H9 (cell line): ENCODE data around the gene DCST2. TPM values are rescaled to one million over a fixed set of nuclear protein-coding genes. Genes with fewer than 3 reads are reported as not detected.

Source experiments
- DNase-seq: peaks from one replicate; pipeline ENCODE4 v3.0.0-alpha.2; 2017
- H2AFZ ChIP-seq: one replicate; pipeline ENCODE4 v1.6.1; 2013; ENCODE audit warnings: mild to moderate bottlenecking, low read length, control low read depth, moderate library complexity
- H2AK5ac ChIP-seq: 2 replicates; pipeline ENCODE4 v1.6.1; 2013; ENCODE audit warnings: low read length, control low read depth, mixed read lengths; ENCODE audit not compliant: insufficient read length
- H2BK120ac ChIP-seq: one replicate; pipeline ENCODE4 v1.6.1; 2013; ENCODE audit warnings: low read depth, mild to moderate bottlenecking, low read length, control low read depth, inconsistent platforms; ENCODE audit not compliant: poor library complexity, severe bottlenecking
- H2BK12ac ChIP-seq: 2 replicates; pipeline ENCODE4 v1.6.1; 2013; ENCODE audit warnings: low read length, control low read depth, mixed read lengths, low read depth; ENCODE audit not compliant: insufficient read length
- H2BK15ac ChIP-seq: 2 replicates; pipeline ENCODE4 v1.6.1; 2013; ENCODE audit warnings: low read depth, low read length, control low read depth
- H2BK20ac ChIP-seq: one replicate; pipeline ENCODE4 v1.6.1; 2013; ENCODE audit warnings: low read depth, mild to moderate bottlenecking, low read length, control low read depth, inconsistent platforms; ENCODE audit not compliant: poor library complexity, severe bottlenecking
- H2BK5ac ChIP-seq: 2 replicates; pipeline ENCODE4 v1.6.1; 2013; ENCODE audit warnings: low read length, control low read depth, mixed read lengths; ENCODE audit not compliant: insufficient read length
- H3K14ac ChIP-seq: 2 replicates; pipeline ENCODE4 v1.6.1; 2013; ENCODE audit warnings: low read length, control low read depth; ENCODE audit not compliant: insufficient read depth
- H3K18ac ChIP-seq: 2 replicates; pipeline ENCODE4 v1.6.1; 2013; ENCODE audit warnings: low read depth, mild to moderate bottlenecking, mixed read lengths, low read length, control low read depth; ENCODE audit not compliant: insufficient read length
- H3K23ac ChIP-seq: 2 replicates; pipeline ENCODE4 v1.6.1; 2013; ENCODE audit warnings: low read length, control low read depth, mixed read lengths, low read depth; ENCODE audit not compliant: insufficient read length
- H3K23me2 ChIP-seq: 2 replicates; pipeline ENCODE4 v1.6.1; 2013; ENCODE audit warnings: low read depth, mild to moderate bottlenecking, mixed read lengths, low read length, control low read depth; ENCODE audit not compliant: insufficient read length, poor library complexity, severe bottlenecking
- H3K27ac ChIP-seq: 2 replicates; pipeline ENCODE4 v1.5.1; 2013; ENCODE audit warnings: low read length, control low read depth, mixed read lengths, low read depth; ENCODE audit not compliant: insufficient read length
- H3K27me3 ChIP-seq: 2 replicates; pipeline ENCODE4 v1.6.1; 2013; ENCODE audit warnings: low read length, control low read depth, inconsistent platforms; ENCODE audit not compliant: insufficient read depth
- H3K4ac ChIP-seq: 2 replicates; pipeline ENCODE4 v1.6.1; 2013; ENCODE audit warnings: low read depth, mild to moderate bottlenecking, control low read depth, inconsistent platforms, low read length, moderate library complexity
- H3K4me1 ChIP-seq: 2 replicates; pipeline ENCODE4 v1.6.1; 2013; ENCODE audit warnings: low read length, control low read depth, inconsistent platforms; ENCODE audit not compliant: insufficient read depth
- H3K4me2 ChIP-seq: 2 replicates; pipeline ENCODE4 v1.6.1; 2013; ENCODE audit warnings: low read length, control low read depth, mixed read lengths; ENCODE audit not compliant: insufficient read length, insufficient read depth
- H3K56ac ChIP-seq: 2 replicates; pipeline ENCODE4 v1.6.1; 2013; ENCODE audit warnings: low read depth, mild to moderate bottlenecking, mixed read lengths, low read length, control low read depth; ENCODE audit not compliant: insufficient read length
- H3K79me1 ChIP-seq: 2 replicates; pipeline ENCODE4 v1.6.1; 2013; ENCODE audit warnings: low read depth, mild to moderate bottlenecking, moderate library complexity, low read length, control low read depth, inconsistent platforms; ENCODE audit not compliant: insufficient read depth, poor library complexity, severe bottlenecking
- H3K79me2 ChIP-seq: 2 replicates; pipeline ENCODE4 v1.6.1; 2013; ENCODE audit warnings: low read length, control low read depth, inconsistent platforms; ENCODE audit not compliant: insufficient read depth
- H3K9ac ChIP-seq: 2 replicates; pipeline ENCODE4 v1.6.1; 2013; ENCODE audit warnings: low read length, control low read depth, mixed read lengths; ENCODE audit not compliant: insufficient read length; ENCODE audit errors: extremely low read depth
- H3K9me3 ChIP-seq: one replicate; pipeline ENCODE4 v1.6.1; 2013; ENCODE audit warnings: low read depth, low read length, inconsistent platforms; ENCODE audit not compliant: control insufficient read depth
- H3T11ph ChIP-seq: one replicate; pipeline ENCODE4 v1.6.1; 2013; ENCODE audit warnings: mild to moderate bottlenecking, low read length, control low read depth, inconsistent platforms
- H4K20me1 ChIP-seq: one replicate; pipeline ENCODE4 v1.6.1; 2013; ENCODE audit not compliant: control insufficient read depth, insufficient read length, insufficient read depth
- H4K5ac ChIP-seq: 2 replicates; pipeline ENCODE4 v1.6.1; 2013; ENCODE audit warnings: low read depth, mild to moderate bottlenecking, mixed read lengths, low read length, control low read depth; ENCODE audit not compliant: insufficient read length
- H4K8ac ChIP-seq: replicated peaks from 2 replicates; pipeline ENCODE4 v1.6.1; 2013; ENCODE audit warnings: low read length, control low read depth, mixed read lengths, low read depth; ENCODE audit not compliant: insufficient read length
- H4K91ac ChIP-seq: 2 replicates; pipeline ENCODE4 v1.6.1; 2013; ENCODE audit warnings: low read depth, mild to moderate bottlenecking, moderate library complexity, mixed read lengths, low read length, control low read depth; ENCODE audit not compliant: insufficient read length
- H3K27ac Mint-ChIP-seq, 3 experiments: 2 replicates in 2 of 3; 3 replicates in 1 of 3; pipeline ENCODE4 v1.8.0; 2020 to 2021; ENCODE audit warnings: mixed read lengths in 3 of 3, mild to moderate bottlenecking in 1 of 3, moderate library complexity in 1 of 3
- H3K27me3 Mint-ChIP-seq: 2 replicates; pipeline ENCODE4 v1.8.0; 2021; ENCODE audit warnings: low read depth, mild to moderate bottlenecking, moderate library complexity, mixed read lengths
- H3K36me3 Mint-ChIP-seq, 3 experiments: 2 replicates in 2 of 3; 3 replicates in 1 of 3; pipeline ENCODE4 v1.8.0; 2020 to 2021; ENCODE audit warnings: low read depth in 3 of 3, mixed read lengths in 3 of 3; ENCODE audit not compliant: insufficient read depth in 1 of 3
- H3K4me1 Mint-ChIP-seq, 2 experiments: 2 replicates each; pipeline ENCODE4 v1.8.0; 2020; ENCODE audit warnings: mixed read lengths in 2 of 2
- H3K4me3 Mint-ChIP-seq, 2 experiments: 2 replicates in 1 of 2; 3 replicates in 1 of 2; pipeline ENCODE4 v1.8.0; 2020 to 2021; ENCODE audit warnings: mild to moderate bottlenecking in 2 of 2, mixed read lengths in 2 of 2, moderate library complexity in 1 of 2
- H3K9me3 Mint-ChIP-seq, 2 experiments: 2 replicates in 1 of 2; 3 replicates in 1 of 2; pipeline ENCODE4 v1.8.0; 2020; ENCODE audit warnings: mild to moderate bottlenecking in 2 of 2, mixed read lengths in 2 of 2, moderate library complexity in 1 of 2
- WGBS: extraction: QIAGEN DNeasy Blood & Tissue Kit; methylation state at CpG from one replicate; pipeline ENCODE4 v1.1.7; 2013; ENCODE audit warnings: missing lambda C conversion rate, low lambda C conversion rate, mixed read lengths; ENCODE audit not compliant: insufficient read length; ENCODE audit errors: extremely low coverage; 5-methylcytosine and 5-hydroxymethylcytosine counted together
- total RNA-seq: library from RNA; stranded (reverse); gene quantifications from 2 replicates; pipeline ENCODE4 v1.2.1, GENCODE V29; 2021
- TF ChIP-seq, protein P1 (sequence below): fragments of 200-600 bp; sonication (generic); conservative IDR thresholded peaks from 3 replicates; pipeline ENCODE4 v1.8.0; 2021; ENCODE audit warnings: antibody characterized with exemption, mild to moderate bottlenecking

DCST2 gene
- total RNA-seq, 1 experiment from 2014 or later = 0.35 TPM

DNA sequence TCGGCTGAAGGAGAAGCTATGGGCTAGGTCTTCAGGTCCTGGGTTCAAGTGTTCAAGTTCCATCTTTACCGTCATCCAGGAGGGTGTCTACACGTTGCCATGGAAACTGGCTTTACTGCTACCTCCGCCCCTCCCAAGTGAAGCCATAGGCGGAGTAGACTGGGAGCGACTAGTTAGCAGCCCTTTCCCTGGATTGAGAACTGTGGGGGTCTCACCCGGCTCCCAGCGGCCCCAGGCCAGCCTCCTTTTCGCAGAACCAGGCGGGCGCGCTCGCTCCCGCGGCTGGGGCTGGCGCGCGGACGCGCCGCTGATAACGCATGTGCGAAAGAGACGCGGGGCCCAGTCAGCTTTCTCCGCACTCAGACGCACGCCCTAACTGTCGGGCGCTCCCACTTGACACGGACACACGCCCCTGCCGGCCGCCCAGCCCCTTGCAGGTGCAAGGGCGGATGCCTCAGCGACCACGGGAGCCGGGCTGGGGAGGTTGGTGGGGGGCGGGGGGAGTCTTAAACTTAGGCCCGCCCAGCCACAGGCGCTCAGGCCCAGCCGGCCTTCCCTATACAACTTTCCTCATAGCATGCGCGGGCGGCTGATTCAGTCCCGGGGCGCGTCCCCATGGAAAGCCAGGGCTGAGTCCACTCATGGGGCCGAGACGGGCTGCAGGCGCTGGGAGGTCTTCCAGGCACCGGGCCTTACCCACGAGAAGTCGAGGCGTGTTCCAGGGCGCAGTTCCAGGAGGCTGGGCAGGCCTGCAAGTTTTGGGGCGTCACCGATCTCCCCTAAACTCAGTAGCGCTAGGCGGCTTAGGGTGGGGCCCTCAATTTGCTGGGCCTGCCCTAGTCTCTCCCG lies 37.4 kb upstream of the DCST2 start:
- WGBS = no CpG with 5 or more reads among the region's 61 CpGs
- no peak overlapping the region for H2BK120ac ChIP-seq
- Mint-ChIP-seq H3K36me3 (peaks cover 9 to 31% (median 29%) of the 10 kb centered on the region in 3 experiments), H3K27me3 (peaks cover 42% of the 10 kb centered on the region), H3K4me3 (peak overlapping the region; percentile 58 to 79), H3K9me3 (no peaks in the 10 kb centered on the region), H3K27ac (no peak overlapping the region; a peak in 2 of 7 replicates), H3K4me1 (peaks cover 33 to 47% of the 10 kb centered on the region in 2 experiments)
- H3K27ac ChIP-seq = no peak overlapping the region
- no peak overlapping the region for H4K8ac ChIP-seq
- H3K4ac ChIP-seq = no peak overlapping the region
- H3K27me3 ChIP-seq = no peaks in the 10 kb centered on the region; the same call in 1 of the 2 replicates
- no peak overlapping the region for H3T11ph ChIP-seq
- peaks cover 9% of the 10 kb centered on the region for H3K23me2 ChIP-seq
- no peak overlapping the region for H2AFZ ChIP-seq
- no peak overlapping the region for H4K5ac ChIP-seq
- TF ChIP-seq, protein P1, sequence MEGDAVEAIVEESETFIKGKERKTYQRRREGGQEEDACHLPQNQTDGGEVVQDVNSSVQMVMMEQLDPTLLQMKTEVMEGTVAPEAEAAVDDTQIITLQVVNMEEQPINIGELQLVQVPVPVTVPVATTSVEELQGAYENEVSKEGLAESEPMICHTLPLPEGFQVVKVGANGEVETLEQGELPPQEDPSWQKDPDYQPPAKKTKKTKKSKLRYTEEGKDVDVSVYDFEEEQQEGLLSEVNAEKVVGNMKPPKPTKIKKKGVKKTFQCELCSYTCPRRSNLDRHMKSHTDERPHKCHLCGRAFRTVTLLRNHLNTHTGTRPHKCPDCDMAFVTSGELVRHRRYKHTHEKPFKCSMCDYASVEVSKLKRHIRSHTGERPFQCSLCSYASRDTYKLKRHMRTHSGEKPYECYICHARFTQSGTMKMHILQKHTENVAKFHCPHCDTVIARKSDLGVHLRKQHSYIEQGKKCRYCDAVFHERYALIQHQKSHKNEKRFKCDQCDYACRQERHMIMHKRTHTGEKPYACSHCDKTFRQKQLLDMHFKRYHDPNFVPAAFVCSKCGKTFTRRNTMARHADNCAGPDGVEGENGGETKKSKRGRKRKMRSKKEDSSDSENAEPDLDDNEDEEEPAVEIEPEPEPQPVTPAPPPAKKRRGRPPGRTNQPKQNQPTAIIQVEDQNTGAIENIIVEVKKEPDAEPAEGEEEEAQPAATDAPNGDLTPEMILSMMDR = peak; percentile 74
- no peak overlapping the region for H3K23ac ChIP-seq
- H3K9ac ChIP-seq = no peak overlapping the region
- H4K91ac ChIP-seq = no peak overlapping the region
- H3K4me2 ChIP-seq = peak overlapping the region; percentile 75
- peaks cover 3% of the 10 kb centered on the region; the same call in 1 of the 2 replicates for H3K4me1 ChIP-seq
- H3K14ac ChIP-seq = peak overlapping the region; percentile 79
- H2BK5ac ChIP-seq = no peak overlapping the region
- H2BK20ac ChIP-seq = no peak overlapping the region
- peak; percentile 94 for DNase-seq
- no peaks in the 10 kb centered on the region for H3K79me1 ChIP-seq
- no peak overlapping the region for H3K56ac ChIP-seq
- no peaks in the 10 kb centered on the region for H3K79me2 ChIP-seq
- no peak overlapping the region for H2BK15ac ChIP-seq
- H2BK12ac ChIP-seq = no peak overlapping the region
- H3K9me3 ChIP-seq = no peaks in the 10 kb centered on the region
- H3K18ac ChIP-seq = peak overlapping the region; percentile 54
- H2AK5ac ChIP-seq = no peak overlapping the region
- no peaks in the 10 kb centered on the region for H4K20me1 ChIP-seq
